GM19395 (cell line): ENCODE results near the gene HERPUD2.
A peak's percentile ranks its signal among the peaks of the same experiment; 100 is the strongest.
"Not testable (repeated sequence)": the region's sequence is repeated elsewhere in the genome, so short reads cannot be mapped to it uniquely, and the experiment has no call there.

Experiments used
- ATAC-seq: cut with Tn5 transposase; IDR thresholded peaks from one replicate; pipeline ENCODE4 v1.9.1; 2021; ENCODE audit warnings: mild to moderate bottlenecking, moderate library complexity; ENCODE audit not compliant: unreplicated experiment

HERPUD2 gene

DNA sequence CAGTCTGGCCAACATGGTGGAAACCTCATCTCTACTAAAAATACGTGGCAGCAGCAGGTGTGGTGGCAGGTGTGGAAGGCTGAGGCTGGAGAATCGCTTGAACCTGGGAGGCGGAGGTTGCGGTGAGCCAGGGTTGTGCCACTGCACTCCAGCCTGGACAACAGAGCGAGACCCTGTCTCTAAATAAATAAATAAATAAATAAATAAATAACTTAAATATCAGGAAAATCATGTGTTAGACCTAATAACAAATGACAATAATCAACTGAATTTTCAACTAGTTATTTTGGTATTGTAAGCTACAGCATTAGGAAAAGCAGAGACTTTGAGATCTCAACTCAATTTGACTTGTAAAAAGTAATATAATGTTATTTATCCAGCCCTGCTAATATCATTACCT is 9.2 kb downstream of the HERPUD2 start:
- ATAC-seq, result no peak

- peak; percentile 85 for ATAC-seq
These were observed 13.5 kb downstream of the HERPUD2 start for GRCh38 chr7:35681231-35682029.

DNA sequence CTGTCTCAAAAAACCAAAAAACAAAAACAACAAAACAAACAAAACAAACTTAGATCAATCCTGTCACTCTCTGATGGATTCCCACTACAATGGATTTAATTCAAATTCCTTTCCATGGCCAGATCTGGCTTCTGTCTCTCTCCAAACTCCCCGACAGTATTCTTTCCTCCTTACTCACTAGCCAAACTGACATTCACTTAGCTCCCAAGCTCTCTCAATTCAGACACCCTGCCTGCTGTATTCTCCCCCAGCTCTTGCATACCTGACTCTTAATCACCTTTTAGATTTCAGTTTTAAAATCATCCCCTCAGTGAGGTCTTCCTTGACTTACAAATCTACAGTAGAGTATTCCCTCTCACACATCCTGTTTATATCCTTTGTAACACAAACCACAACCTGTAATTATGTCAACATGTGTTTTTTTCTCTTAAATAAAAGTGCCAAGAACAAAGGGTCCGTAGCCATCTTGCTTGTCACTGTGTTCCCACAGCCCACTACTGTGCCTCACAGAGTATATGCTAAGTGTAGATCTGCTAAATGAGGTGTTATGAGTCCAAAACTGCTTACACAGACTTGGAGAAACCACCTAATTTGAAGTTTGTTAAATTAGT is 14.4 kb downstream of the HERPUD2 start:
- ATAC-seq, result no peak

DNA sequence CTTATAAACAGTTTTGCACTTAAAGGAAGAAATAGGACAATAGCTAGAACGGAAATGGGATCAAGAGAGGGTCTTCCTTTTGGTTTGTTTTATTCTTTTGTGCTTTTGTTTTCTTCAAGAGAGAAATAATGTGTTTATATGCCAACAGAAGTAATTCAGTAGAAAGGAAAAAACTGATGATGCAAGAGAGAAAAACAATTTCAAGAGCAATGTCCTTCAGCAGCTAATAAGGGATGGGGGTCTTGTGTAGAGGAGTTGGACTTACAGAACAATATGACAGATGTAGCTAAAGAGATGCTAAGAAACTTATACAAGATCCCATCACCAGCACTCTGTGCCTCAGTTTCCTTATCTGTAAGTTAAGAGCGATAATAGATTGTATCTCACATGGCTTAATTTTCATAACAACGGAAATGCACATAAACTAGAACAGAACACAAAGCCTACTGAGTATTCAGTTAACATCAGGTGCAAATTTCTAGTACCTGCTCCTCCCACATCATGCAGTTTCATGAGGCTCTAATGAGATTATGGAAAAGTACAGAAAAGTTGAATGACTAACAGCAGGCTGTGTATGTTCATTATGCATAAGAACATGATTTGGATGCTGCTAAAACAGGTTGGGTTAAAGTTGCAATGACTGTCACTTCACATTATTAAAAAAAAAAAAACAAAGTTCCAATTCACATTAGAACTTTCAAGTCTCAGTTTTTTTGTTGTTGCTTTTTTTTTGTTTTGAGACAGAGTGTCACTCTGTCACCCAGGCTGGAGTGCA is 17.2 kb downstream of the HERPUD2 start:
- no peak for ATAC-seq

DNA sequence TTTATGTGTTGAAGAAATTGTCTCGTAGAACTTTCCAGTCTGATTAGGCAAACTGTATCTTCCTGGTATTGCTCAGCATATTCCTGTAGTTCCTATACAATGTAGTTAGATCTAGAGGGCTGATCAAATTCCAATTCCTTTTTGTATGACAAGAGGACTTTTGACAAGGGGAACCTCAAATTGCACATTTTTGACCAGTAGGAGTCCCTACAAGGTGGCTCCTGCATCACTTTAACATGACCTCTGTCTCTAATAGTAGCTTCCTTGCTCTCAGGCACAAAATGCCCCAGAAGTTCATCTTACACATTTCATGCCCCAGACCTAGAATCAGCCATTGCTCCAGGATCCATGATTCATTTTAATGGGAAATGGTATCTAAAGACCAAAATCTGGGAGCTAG is 18.7 kb downstream of the HERPUD2 start:
- ATAC-seq, result no peak

- ATAC-seq, result no peak
These were observed 23.9 kb downstream of the HERPUD2 start for GRCh38 chr7:35670856-35671569.

DNA sequence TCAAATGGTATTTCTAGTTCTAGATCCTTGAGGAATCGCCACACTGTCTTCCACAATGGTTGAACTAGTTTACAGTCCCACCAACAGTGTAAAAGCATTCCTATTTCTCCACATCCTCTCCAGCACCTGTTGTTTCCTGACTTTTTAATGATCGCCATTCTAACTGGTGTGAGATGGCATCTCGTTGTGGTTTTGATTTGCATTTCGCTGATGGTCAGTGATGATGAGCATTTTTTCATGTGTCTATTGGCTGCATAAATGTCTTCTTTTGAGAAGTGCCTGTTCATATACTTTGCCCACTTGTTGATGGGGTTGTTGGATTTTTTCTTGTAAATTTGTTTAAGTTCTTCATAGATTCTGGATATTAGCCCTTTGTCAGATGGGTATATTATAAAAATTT is 34.5 kb downstream of the HERPUD2 start:
- ATAC-seq, result not testable (repeated sequence)

GRCh38 chr7:35658606-35659201 is 36.2 kb downstream of the HERPUD2 start:
- ATAC-seq, result no peak

- ATAC-seq, result peak; percentile 54
These were observed 37.8 kb downstream of the HERPUD2 start for GRCh38 chr7:35657125-35657524.

DNA sequence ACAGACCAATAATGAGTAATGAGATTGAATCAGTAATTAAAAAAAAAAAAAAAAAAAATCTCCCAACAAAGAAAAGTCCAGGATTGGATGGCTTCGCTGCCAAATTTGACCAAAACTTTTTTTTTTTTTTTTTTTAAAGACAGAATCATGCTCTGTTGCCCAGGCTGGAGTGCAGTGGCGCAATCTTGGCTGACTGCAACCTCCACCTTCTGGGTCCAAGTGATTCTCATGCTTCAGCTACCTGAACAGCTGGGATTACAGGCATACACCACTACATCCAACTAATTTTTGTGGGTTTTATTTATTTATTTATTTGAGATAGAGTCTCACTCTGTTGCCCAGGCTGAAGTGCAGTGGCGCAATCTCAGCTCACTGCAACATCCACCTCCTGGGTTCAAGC is 40.4 kb downstream of the HERPUD2 start:
- not testable (repeated sequence) for ATAC-seq

- ATAC-seq, result no peak
These were observed 42.8 kb downstream of the HERPUD2 start for GRCh38 chr7:35652124-35652523.

- no peak for ATAC-seq
These were observed 44.2 kb downstream of the HERPUD2 start for GRCh38 chr7:35650751-35651150.

GRCh38 chr7:35649711-35650110 is 45.2 kb downstream of the HERPUD2 start:
- ATAC-seq, result no peak

GRCh38 chr7:35648367-35648766 is 46.6 kb downstream of the HERPUD2 start:
- no peak for ATAC-seq

GRCh38 chr7:35647171-35647574 is 47.8 kb downstream of the HERPUD2 start:
- no peak for ATAC-seq

DNA sequence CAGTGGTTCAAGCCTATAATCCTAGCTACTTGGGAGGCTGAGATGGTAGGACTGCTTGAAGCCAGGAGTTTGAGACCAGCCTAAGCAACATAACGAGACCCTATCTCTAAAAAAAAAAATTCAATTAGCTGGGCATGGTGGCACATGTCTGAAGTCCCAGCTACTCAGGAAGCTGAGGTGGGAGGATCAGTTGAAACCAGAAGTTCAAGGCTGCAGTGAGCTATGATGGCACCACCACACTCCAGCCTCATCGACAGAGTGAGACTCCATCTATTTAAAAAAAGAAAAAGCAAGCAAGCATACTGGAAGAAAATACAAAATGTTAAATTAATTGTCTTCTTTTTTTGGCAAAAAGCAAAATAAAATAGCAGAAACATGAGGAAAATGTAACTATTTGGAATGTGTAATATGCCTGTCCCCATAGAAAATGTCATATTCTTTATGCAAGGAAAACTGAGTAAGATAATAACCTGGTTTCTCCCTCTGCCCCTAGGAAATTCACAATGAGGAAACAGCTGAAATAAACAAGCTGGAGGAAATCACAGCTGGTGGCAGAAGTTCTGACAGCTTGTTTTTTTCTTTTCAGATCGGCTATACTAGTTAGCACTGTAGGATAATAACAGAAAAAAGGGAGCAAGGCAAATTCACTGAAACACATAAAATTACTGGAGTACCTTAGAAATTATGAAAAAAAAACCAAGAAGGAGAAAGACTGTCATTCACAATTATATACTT is 48.5 kb downstream of the HERPUD2 start:
- ATAC-seq, result peak; percentile 46

GRCh38 chr7:35645691-35646090 is 49.2 kb downstream of the HERPUD2 start:
- no peak for ATAC-seq

- no peak for ATAC-seq
These were observed 64.6 kb downstream of the HERPUD2 start for GRCh38 chr7:35630024-35630972.
